HT-29 (cell line): Measurements from ENCODE around the gene PRKRA. TPM values are rescaled to one million over a fixed set of nuclear protein-coding genes. Genes with fewer than 3 reads are reported as not detected.
"Not testable (repeated sequence)": the region's sequence is repeated elsewhere in the genome, so short reads cannot be mapped to it uniquely, and the experiment has no call there.

Experiments used
- DNase-seq: peaks from one replicate; pipeline ENCODE4 v3.0.0-alpha.2; 2015; ENCODE audit warnings: low spot score
- total RNA-seq: library from RNA; depleted of rRNA; stranded (reverse); fragments of >200 nt; shearing (Covaris generic); gene quantifications from 2 replicates; pipeline ENCODE4 v1.2.3, GENCODE V29; 2014; rRNA removed

Gene PRKRA
- 45.1 and 53.5 TPM in 2 replicates for total RNA-seq

GRCh38 chr2:178450774-178451525, at the start of gene PRKRA, which contains the start of gene PJVK:
TSS of gene PRKRA (minus strand) at chr2:178451175. CDS start at chr2:178451030, 145 bp downstream.
TSS of gene PJVK (plus strand) at chr2:178451378. CDS start at chr2:178453410, 2,032 bp downstream.
- peak; percentile 95 for DNase-seq

GRCh38 chr2:178499640-178500039, 48.7 kb upstream of the PRKRA start:
- no peak for DNase-seq

- no peak for DNase-seq
Observed at GRCh38 chr2:178498137-178498536, 47.2 kb upstream of the PRKRA start.

GRCh38 chr2:178496049-178496448, 45.1 kb upstream of the PRKRA start:
- no peak for DNase-seq

- DNase-seq, result no peak
Observed at GRCh38 chr2:178491612-178492011, 40.6 kb upstream of the PRKRA start.

DNA sequence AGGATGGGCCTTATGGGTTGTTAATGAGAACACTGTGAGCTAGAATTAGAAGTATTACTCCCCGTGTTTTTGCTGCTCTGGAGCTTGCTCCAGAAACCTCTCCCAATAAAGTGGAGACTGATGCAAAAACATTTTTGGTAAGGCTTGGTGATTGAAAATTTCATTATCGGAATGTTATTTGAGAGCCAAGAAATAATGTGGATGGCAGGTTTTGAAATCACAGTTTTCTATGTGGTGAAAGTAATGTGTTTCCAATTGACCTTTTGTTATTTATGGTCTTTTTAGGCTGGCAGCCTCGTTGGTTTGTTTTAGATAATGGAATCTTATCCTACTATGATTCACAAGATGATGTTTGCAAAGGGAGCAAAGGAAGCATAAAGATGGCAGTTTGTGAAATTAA, 34.4 kb upstream of the PRKRA start:
- no peak for DNase-seq

- DNase-seq, result peak; percentile 49
Observed at GRCh38 chr2:178484245-178485041, 33.5 kb upstream of the PRKRA start.

- DNase-seq, result no peak
Observed at GRCh38 chr2:178482437-178482836, 31.5 kb upstream of the PRKRA start.

DNA sequence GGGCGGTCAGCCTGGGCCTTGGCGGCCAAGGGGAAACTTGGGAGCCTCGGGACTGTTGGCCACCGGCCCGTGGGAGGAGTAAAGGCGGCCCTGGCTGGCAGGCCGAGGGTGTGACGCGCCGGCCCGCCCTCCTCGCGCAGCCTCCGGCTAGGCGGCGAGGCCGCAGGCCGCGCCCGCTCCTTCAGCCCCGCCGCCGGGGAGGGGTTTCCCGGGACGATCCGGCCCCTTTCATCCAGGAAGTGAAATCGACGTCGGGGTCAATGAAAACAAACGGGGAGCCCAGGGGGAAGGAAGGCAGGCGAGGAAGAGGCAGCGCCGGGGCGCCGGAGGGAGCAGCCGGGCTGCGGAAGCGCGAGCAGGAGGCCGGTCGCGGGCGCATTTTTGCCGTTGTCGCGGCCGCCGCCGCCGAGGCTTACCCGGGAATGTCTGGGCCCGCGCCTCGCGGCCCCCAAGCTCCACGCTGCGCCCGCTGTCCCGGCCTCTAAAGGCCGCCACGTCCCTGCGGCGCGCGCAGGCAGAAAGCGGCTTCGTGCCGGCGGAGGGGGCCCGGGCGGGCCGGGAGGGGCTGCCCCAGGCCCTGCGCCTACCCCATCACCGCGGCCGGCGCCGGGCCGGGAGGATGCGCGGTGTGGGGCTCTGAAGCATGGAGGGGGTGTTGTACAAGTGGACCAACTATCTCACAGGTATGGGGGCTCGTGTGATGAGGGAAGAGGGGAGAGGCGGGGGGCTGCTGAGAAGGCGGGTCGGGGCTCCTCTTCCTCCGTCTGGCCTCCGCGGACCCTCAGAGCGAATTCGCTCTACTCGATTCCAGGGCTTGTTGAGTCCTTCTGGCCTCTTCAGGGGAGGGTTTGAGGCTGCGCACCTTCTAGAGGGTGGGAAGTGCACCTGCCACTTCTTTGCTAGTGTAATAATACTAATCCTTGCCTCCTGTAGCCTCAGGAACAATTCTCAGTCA, 29.5 kb upstream of the PRKRA start, which contains the start of gene PLEKHA3:
PLEKHA3 (plus strand) TSS at position 231 of the 955 bp plus-strand sequence; CDS start at position 644, 413 bp downstream.
- peak; percentile 90 for DNase-seq

DNA sequence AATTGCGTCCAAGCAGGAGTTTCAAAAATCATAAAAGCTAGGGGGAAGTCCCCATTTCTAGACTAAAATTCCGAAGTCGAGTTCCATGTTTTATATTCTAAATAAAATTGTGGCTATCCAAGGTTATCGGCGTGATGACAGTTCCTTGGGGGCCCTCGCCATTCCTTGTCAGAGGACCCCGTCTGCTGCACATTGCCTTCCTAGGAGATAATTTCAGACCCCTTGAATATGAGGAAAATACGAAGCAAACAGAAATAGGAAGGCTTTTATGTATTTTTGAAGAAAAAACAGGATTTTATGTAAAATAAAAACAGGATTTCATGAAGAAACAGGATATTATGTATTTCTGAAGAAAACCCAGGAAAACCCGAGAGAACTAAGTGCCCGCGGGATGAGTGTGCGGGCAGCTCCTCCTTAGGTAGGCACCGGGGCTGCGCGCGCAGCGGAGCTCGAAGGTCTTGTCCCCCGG, 28.8 kb upstream of the PRKRA start:
- peak; percentile 5 for DNase-seq

- DNase-seq, result no peak
Observed at GRCh38 chr2:178479275-178479616, 28.3 kb upstream of the PRKRA start.

GRCh38 chr2:178478439-178479274, 27.7 kb upstream of the PRKRA start, which contains the start of gene FKBP7:
TSS of gene FKBP7 (minus strand) at chr2:178478600. CDS start at chr2:178478499, 101 bp downstream.
- DNase-seq, result peak; percentile 76

DNA sequence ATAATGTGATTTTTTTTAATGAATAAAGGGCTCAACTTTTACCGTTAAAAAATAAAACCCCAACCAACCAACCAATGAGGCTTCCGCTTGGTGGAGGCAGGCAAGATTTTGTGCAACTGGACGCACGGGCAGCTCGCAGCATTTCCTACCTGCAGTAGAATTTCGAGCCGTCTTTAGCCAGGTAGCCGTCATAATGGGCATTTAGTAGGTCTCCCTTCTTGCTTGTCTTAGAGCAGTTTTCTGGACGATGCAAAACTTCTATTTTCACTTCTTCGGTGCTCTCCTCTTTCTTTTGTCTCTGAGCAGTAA, 27.1 kb upstream of the PRKRA start:
- DNase-seq, result no peak

DNA sequence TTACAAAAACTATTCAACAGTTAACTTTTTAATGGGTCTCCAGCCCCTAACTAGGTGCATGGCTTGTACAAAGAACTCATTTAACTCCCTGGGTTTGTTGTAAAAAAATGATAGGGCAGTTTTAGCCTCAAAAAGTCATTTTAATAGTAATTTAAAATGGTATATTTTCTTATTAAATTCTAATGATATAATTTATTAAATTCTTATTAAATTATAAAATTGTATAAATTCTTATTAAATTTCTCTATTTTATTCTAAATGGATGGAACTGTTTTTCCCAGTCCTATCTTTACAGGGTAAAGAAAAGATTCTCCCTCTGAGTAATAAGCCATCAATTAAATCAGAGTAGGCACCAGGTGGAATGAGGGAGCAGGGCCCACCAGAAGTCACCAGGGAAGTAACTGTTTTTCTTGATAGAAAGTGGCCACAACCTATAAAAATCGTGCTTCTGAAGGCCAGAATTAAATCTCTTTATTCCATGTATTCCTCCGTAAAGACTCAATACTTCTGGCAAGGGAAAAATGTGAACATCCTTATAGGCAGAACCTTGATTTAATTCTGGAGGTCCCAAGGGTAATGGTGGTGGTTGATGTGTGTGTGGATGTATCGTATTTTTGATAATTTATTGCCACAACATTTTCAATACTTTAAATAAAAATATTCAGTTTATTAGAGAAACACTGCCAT, 26.6 kb upstream of the PRKRA start:
- no peak for DNase-seq

- DNase-seq, result no peak
Observed at GRCh38 chr2:178476477-178476876, 25.5 kb upstream of the PRKRA start.

DNA sequence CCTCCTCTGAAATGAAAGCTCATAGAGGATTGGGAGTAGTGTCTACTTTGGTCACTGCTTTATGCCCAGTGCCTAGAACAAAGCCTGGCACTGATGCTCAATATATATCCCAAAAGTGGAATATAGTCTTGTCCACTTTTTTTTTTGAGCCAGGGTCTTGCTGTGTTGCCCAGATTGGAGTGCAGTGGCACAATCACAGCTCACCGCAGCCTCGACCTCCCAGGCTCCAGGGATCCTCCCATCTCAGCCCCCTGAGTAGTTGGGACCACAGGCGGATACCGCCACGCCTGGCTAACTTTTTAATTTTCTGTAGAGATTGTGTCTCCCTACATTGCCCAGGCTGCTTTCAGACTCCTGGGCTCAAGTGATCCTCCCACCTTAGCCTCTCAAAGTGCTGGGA, 23.6 kb upstream of the PRKRA start:
- no peak for DNase-seq

GRCh38 chr2:178473931-178474330, 23.0 kb upstream of the PRKRA start:
- no peak for DNase-seq

DNA sequence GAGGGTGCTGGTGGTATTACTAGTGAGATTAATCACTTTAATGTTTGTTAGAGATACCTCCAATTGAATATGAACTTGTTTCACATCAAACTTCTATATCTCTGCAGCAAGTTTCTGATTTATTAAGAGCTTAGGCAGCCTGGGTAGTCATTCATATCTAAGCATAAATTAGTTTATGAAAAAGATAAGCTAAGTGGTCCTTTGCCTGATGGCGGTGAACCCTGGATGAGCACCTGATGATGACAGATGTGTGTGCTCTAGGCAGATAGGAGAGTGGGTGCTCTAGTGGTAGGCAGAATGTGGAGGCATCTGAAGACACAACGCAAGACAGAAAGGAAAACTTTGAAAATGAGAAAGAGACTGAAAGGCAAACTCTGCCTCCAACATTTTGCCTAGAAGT, 22.4 kb upstream of the PRKRA start:
- DNase-seq, result no peak

DNA sequence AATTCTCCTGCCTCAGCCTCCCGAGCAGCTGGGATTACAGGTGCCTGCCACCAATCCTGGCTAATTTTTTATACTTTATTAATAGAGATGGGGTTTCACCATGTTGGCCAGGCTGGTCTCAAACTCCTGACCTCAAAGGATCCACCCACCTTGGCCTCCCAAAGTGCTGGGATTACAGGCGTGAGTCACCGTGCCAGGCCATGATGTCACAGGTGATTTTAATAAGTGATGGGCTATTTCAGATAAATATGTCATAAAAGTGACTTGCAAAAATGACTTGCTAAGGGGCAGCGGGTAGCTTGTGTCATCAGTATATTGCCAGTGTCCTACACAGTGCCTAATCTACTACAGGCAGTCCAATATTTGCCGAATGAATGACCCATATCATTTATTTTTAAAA, 20.3 kb upstream of the PRKRA start:
- not testable (repeated sequence) for DNase-seq
